Heart right ventricle (tissue), 16 donors: ENCODE measurements around the gene LAGE3. TPM values are rescaled to one million over a fixed set of nuclear protein-coding genes. Genes with fewer than 3 reads are reported as not detected.

Experiments
- ATAC-seq, 8 donors: fragments of 200-7000 bp; cut with Tn5 transposase; one replicate each; pipeline ENCODE4 v1.9.1; 2020; ENCODE audit warnings: mild to moderate bottlenecking in 8 of 8, moderate library complexity in 8 of 8, moderate number of reproducible peaks in 1 of 8
- DNase-seq, 2 donors: peaks; one replicate each; pipeline ENCODE4 v3.0.0-alpha.2; 2020
- H3K27ac ChIP-seq, 10 donors: fragments of 200-600 bp; sonication (generic) in 2 of 10; one replicate each; pipeline versions ENCODE4 v1.5.0 to v1.8.0; 2020 to 2022; ENCODE audit warnings: mild to moderate bottlenecking in 3 of 10
- H3K27me3 ChIP-seq, 7 donors: fragments of 200-600 bp; one replicate each; pipeline ENCODE4 v1.8.0; 2021 to 2022; ENCODE audit warnings: mild to moderate bottlenecking in 2 of 7
- H3K36me3 ChIP-seq, 9 donors: fragments of 200-600 bp; sonication (generic) in 1 of 9; one replicate each; pipeline versions ENCODE4 v1.5.0 to v1.8.0; 2020 to 2022; ENCODE audit warnings: mild to moderate bottlenecking in 2 of 9
- H3K4me1 ChIP-seq, 9 donors: fragments of 200-600 bp; sonication (generic) in 1 of 9; one replicate each; pipeline versions ENCODE4 v1.5.0 to v1.8.0; 2020 to 2022; ENCODE audit warnings: mild to moderate bottlenecking in 4 of 9
- H3K4me3 ChIP-seq, 10 donors: fragments of 200-600 bp; sonication (generic) in 2 of 10; one replicate each; pipeline versions ENCODE4 v1.5.0 to v1.8.0; 2020 to 2022; ENCODE audit warnings: mild to moderate bottlenecking in 7 of 10, moderate library complexity in 2 of 10
- H3K9me3 ChIP-seq, 11 donors: fragments of 200-600 bp in 10 of 11; sonication (generic) in 2 of 11; one replicate each; pipeline versions ENCODE4 v1.5.0 to v1.8.0; 2013 to 2022; ENCODE audit warnings: mild to moderate bottlenecking in 2 of 11, control low read depth in 1 of 11, moderate library complexity in 1 of 11
- CTCF ChIP-seq, 9 donors: fragments of 200-600 bp; sonication (generic) in 2 of 9; IDR thresholded peaks; one replicate each; pipeline versions ENCODE4 v1.5.0 to v1.8.0; 2021 to 2022; ENCODE audit warnings: antibody characterized with exemption in 9 of 9, mild to moderate bottlenecking in 5 of 9, moderate library complexity in 1 of 9
- WGBS, 2 donors: extraction: QIAGEN DNeasy Blood & Tissue Kit; methylation state at CpG; one replicate each; pipeline ENCODE4 v1.1.7; 2013; ENCODE audit warnings: inconsistent platforms in 1 of 2; 5-methylcytosine and 5-hydroxymethylcytosine counted together
- intact Hi-C, 10 donors: fragments of 100-400 bp; cut with DNase I; formaldehyde crosslinking; loops; one replicate each; pipeline versions ENCODE4 v1.11.1 to v1.14.2; 2022
- polyA plus RNA-seq, 2 donors: library from polyadenylated mRNA; stranded (reverse); fragments of 200-250 nt; gene quantifications; one replicate each; pipeline ENCODE4 v1.2.3, GENCODE V29; 2013
- total RNA-seq, 10 donors: library from RNA; stranded (reverse); fragmentation: NEBNext Ultra II Directional in 3 of 10; extraction: Animal tissue kit (Norgen Biotek cat#: 25700) in 3 of 10; gene quantifications; one replicate each; pipeline versions ENCODE4 v1.2.1 to v1.2.4, GENCODE V29; 2021 to 2023
- donor health status: Arrhythmogenic right ventricular cardiomyopathy.
- donor health status: ischemic (EF 13 %, LVEDD 7.1; RV severe dilation, severe dysfunction).
- donor health status: healthy with polysubstance abuse.
- donor health status: DM: no; HTN: yes; CAD: no.
- donor health status: DM: no; HTN: no; CAD: no.
- donor health status: ischemic (EF 25% LVEDD 6.9; RV normal size, moderate dysfunction).
- donor health status: ischemic (EF 25% LVEDD 5.7; RV mildly dilated, moderate dysfunction).
- donor health status: healthy.
- donor health status: DM: yes; HTN: yes; CAD: no.
- donor health status: Ischemic cardiomyopathy.
- donor health status: ischemic (EF 35%, LVEDD 5.7; RV mildly dilated, moderate dysfunction).
- donor health status: nonischemic (EF 11% LVEDD 7.7; RV severe dilation, severe dysfunction).
- donor health status: DM: yes; HTN: yes; CAD: no.
- donor health status: PGD.
- donor health status: ischemic (EF 29% LVEDD 5.4; RV normal size, mild dysfunction).
- donor health status: nonischemic (EF 23%, LVEDD 6.1; RV moderate dilation, normal function).

Gene LAGE3
- total and polyA plus RNA-seq, 12 donors: 7.5 to 38.2 (median 17.7) TPM

GRCh38 chrX:154432210-154432609 is 46.9 kb downstream of the LAGE3 start:
- H3K27me3 ChIP-seq: no peaks in the 10 kb centered on the region
- no peak for DNase-seq
- ATAC-seq: no peak
- H3K9me3 ChIP-seq: no peaks in the 10 kb centered on the region
- no peak overlapping the region for H3K4me3 ChIP-seq
- peaks cover 0 to 32% (median 17%) of the 10 kb centered on the region in 9 donors for H3K4me1 ChIP-seq
- H3K27ac ChIP-seq: peak overlapping the region in 1 of 10 donors; percentile 90
- WGBS, 2 donors: 88 to 90% methylated on average over 7 to 8 of the region's 8 CpGs
- no peak for TF ChIP-seq CTCF (IDR thresholded peaks at IDR 0.05)
- intact Hi-C loops: no loop called here
- H3K36me3 ChIP-seq: peaks cover 0 to 43% (median 0%) of the 10 kb centered on the region in 9 donors

GRCh38 chrX:154431341-154431740 is 47.7 kb downstream of the LAGE3 start:
- no peaks in the 10 kb centered on the region for H3K27me3 ChIP-seq
- intact Hi-C loops: no loop called here
- ATAC-seq (peak in 2 of 8 donors; percentile 20 to 26), DNase-seq (peak in 1 of 2 donors; percentile 24)
- H3K4me3 ChIP-seq: no peak overlapping the region
- WGBS, 2 donors: 75 to 80% methylated on average over 3 to 5 of the region's 5 CpGs
- H3K27ac ChIP-seq: peak overlapping the region in 4 of 10 donors; percentile 30 to 90 (median 44)
- no peak for TF ChIP-seq CTCF (IDR thresholded peaks at IDR 0.05)
- H3K36me3 ChIP-seq: peaks cover 0 to 43% (median 0%) of the 10 kb centered on the region in 9 donors
- peaks cover 0 to 34% (median 17%) of the 10 kb centered on the region in 9 donors for H3K4me1 ChIP-seq
- H3K9me3 ChIP-seq: no peaks in the 10 kb centered on the region

GRCh38 chrX:154430916-154431315 is 48.2 kb downstream of the LAGE3 start:
- Histone ChIP-seq H3K27me3 (no peaks in the 10 kb centered on the region), H3K9me3 (no peaks in the 10 kb centered on the region), H3K36me3 (peaks cover 0 to 41% (median 0%) of the 10 kb centered on the region in 9 donors), H3K27ac (peak overlapping the region in 8 of 10 donors; percentile 20 to 90 (median 41)), H3K4me1 (peaks cover 0 to 30% (median 17%) of the 10 kb centered on the region in 9 donors), H3K4me3 (no peak overlapping the region)
- no peak for TF ChIP-seq CTCF (IDR thresholded peaks at IDR 0.05)
- WGBS, 2 donors: 68 to 75% methylated on average over 7 of the region's 7 CpGs
- intact Hi-C loops: no loop called here
- no peak for ATAC-seq
- no peak for DNase-seq

- no peak for DNase-seq
- TF ChIP-seq CTCF (IDR thresholded peaks at IDR 0.05): no peak
- Histone ChIP-seq H3K27ac (peak overlapping the region in 7 of 10 donors; percentile 20 to 90 (median 39)), H3K4me3 (peak overlapping the region in 1 of 10 donors; percentile 23), H3K36me3 (peaks cover 0 to 37% (median 0%) of the 10 kb centered on the region in 9 donors), H3K4me1 (peaks cover 0 to 30% (median 17%) of the 10 kb centered on the region in 9 donors), H3K27me3 (no peaks in the 10 kb centered on the region), H3K9me3 (no peaks in the 10 kb centered on the region)
- WGBS, 2 donors: 53 to 57% methylated on average over 6 of the region's 6 CpGs
- intact Hi-C loops: no loop called here
- no peak for ATAC-seq
Measured at GRCh38 chrX:154430479-154430878, 48.6 kb downstream of the LAGE3 start.
